GM19395 (cell line): ENCODE measurements around the gene DCLK1.

ENCODE experiments used
- ATAC-seq: cut with Tn5 transposase; IDR thresholded peaks from one replicate; pipeline ENCODE4 v1.9.1; 2021; ENCODE audit warnings: mild to moderate bottlenecking, moderate library complexity; ENCODE audit not compliant: unreplicated experiment

Gene DCLK1

DNA sequence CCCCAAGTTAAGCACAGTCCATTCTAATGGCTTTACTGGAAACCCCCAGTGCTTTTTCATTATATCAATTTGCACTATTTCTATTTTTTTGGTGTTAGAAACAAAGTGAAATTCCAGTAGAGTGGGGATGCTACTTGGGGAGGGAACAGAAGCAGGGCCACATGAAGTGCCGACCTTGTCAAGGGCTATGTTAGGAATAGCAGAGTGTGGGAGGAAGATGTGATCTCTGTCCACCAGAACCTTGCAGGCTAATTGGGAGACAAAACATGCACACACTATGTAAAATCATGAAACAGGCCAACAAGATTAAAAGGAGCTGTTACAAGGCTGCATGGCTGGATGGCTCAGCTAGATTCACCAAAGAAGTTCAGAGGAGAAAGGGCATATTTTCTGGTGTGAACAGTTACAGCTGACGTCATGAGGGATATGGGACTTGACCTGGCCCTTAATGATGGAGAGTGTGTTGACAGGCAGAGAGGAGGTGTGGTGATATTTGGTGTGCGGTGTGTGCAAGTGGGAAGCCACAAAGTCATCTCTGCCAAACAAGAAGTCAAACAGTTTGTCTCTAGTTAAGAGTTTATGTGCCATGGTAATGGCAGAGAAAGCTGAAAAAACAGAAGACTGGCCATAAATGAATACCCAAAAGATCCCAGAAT is 336.3 kb downstream of the DCLK1 start:
- no peak for ATAC-seq

DNA sequence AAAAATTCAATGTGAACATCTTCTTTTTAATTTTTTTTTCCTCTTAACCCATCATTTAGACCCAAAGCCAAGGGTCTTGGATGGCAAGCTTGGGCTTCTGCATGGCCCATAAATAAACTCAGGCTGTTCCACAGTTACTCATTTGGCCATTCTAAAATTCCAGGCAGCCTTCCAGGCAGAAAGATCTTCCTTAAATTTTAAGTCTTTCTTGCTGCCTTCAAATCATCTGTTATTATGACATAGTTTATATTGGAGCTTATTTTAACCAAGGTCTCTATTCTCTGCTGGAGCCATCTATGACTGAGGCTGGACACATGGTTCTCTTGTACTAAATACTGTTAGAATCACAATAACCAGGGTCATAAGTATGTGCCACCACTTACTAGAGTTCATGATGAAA is 337.4 kb downstream of the DCLK1 start:
- ATAC-seq: no peak

DNA sequence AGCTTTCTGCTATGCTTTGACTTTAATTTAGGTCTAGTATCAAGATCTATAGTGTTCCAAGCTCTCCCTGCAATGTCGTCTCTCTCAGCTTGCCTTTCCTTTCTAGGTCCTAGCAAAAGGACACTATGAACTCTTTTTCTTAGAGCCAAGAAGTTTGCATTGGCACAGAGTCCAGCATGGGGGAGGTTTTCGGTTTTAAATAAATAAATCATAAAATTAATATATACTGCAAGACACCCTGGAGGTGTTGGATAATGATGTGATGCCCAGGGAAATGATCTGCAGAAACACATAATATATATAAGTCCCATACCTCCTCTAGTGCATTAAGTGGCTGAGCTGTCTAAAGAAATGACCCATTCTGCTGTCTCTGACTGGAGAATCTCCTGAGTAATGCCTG is 338.3 kb downstream of the DCLK1 start:
- ATAC-seq: no peak

- ATAC-seq: no peak
Measured at GRCh38 chr13:35792021-35792420, 339.2 kb downstream of the DCLK1 start.

DNA sequence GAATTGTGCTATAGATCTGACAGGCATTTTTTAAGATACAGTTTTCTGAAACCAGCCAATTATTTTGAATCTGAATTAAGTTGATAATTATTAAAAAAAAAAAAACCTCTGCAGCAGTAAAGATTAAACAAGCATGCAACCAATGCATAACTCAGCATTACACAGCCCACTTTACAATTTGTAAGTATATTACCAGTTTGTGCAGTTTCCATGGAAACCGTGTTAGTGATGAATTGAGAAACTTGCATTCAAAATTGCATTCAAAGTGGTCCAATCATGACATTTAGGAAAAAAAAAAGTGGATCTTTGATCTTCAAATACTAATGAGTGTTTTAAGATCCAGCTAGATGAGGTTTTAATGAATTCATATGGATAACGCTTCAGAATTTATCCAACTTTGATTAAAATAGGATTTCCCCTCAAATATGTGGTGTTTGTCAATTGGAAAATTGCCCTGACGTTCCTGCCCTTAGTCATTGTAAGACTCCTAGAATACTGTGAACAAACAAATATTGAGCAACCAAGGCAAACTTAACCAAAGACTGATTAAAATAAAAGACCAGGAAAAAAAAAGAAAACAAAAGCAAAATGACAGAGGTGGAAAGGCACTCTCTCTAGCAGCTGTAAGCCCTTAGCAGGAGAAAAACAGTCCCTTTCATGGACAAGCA is 339.9 kb downstream of the DCLK1 start:
- no peak for ATAC-seq

GRCh38 chr13:35789335-35790165 is 341.6 kb downstream of the DCLK1 start:
- ATAC-seq: peak; percentile 82

GRCh38 chr13:35787937-35788336 is 343.2 kb downstream of the DCLK1 start:
- ATAC-seq: no peak

DNA sequence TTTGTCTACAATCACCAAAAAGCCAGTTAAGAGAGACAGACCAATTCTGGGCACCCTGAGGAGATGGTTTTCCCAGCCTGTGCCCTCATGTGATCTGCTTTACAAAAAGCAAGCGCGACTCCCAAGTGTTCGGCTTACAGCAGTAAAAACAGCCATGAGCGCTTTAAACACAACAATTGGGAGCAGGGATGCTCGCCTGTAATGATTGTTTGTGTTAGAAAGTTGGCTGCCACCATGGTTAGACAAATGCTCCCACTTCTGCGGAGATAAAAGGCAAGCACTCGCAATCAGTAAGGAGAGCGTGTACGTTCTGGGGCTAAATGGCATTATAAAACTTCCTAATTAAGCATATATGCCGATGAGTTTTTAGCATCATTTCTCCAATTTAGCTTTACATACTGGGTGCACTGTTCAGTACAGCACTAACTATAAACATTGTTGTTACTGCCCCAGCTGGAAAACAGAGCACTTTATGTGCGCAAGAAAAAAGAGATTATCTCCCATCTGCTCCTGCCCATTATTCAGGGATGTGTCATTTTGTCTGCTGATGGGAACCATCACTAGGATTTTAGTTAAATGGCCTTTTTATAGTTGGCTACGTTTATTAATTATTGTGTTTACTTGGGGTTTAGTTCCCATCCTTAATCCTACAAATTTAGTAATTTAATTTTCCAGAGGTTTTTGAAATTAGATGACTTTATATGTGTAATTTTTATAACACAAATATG is 345.4 kb downstream of the DCLK1 start:
- ATAC-seq: no peak

- no peak for ATAC-seq
Measured at GRCh38 chr13:35784286-35784951, 346.8 kb downstream of the DCLK1 start.

GRCh38 chr13:35782793-35783192 is 348.4 kb downstream of the DCLK1 start:
- no peak for ATAC-seq

DNA sequence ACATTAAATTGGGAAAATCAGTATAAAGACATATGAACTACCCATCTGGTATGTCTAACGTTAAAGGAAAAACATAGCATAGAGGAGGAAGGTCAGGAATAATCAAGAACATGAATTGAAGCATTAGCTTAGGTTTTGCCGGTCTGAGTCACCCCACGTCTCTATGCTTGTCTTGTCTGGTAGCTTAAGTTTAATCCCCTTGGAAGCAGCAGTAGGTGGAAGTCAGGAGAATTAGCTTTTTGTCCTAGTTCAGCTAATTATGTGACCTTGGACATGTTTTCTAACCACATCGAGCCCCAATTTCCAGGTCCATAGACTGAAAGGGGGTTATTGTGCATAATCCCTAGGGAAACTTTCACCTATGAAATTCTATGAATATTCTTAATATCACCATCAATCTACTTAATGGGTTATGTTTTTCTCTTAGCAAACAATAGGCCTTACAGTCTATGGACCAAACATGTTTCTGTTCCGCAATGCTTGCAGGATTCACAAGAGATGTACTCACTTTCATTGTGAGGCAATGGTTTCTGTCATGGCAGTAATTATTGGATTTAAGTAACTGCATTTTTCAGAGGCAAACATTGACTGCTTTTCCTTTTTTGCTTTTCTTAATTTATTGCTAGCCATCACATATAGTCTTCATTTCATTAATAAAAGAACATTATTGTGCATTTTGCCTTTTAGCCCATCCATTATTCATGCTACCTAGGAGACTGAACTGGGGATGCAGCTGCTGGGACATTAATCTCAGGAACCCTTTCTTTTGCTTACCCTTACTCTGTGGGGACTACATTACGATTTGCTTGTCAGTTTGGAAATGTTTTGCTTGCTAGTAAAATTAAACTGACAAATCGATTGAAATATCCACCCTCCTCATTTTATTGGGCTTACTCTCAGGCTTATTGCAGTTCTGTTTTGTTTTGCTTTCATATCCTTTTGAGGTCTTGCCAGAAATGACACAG is 349.9 kb downstream of the DCLK1 start:
- no peak for ATAC-seq

DNA sequence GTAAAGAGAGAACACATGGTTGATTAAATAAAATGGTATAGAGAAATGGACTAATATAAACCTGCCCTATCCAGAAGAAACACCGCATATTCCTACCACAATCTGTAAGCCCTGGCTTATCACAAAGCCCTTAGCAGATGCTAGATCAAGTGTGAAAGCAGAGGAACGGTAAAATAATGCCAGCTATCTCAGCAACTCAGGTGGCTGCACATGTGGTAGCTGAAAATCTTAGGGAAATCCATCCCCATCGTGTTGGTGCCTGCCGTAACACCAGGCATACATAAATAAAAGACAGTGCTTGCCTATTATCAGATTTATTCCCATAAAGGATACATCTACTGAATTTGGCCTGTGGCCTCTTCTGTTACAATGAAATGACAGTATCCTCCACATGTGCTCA is 350.6 kb downstream of the DCLK1 start:
- no peak for ATAC-seq

- ATAC-seq: no peak
Measured at GRCh38 chr13:35771898-35772297, 359.3 kb downstream of the DCLK1 start.

GRCh38 chr13:35770756-35771297 is 360.4 kb downstream of the DCLK1 start:
- no peak for ATAC-seq

DNA sequence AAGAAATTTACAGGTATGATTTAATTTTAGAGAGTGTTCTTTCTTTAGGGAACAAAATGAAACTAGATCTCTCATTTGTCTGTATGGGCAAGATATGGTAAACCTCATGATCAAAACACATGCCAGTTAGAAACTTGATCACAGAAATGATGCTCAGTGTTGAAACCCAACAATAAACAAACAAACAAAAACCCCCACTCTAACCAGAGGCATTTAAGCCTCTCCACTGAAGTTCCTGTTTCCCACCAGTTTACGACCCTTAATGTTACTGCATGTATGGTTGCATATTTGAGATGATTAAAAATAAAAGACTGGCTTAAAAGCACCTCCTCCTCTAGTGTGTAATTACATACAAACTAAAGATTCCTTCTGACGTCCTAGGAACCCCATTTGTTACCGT is 361.4 kb downstream of the DCLK1 start:
- no peak for ATAC-seq

GRCh38 chr13:35768551-35768950 is 362.6 kb downstream of the DCLK1 start:
- no peak for ATAC-seq

DNA sequence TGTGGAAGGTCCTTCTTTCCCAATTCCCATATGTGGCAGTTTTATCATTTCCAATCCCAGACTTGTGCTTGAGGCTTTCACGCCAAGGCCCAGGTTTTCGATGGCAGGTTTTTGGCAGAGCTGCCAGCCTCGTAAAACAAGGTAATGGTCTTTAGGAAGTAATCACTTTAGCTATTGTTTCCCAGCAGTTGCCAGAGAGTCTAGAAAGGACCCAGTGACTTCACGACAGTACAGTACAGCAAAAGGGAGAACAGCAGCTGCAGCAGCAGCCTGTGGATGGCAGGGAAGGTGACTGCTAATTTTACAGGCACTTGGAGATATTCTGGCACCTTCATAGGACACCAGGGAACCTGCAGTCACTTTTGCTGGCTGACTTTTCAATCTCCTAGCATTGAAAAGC is 363.1 kb downstream of the DCLK1 start:
- no peak for ATAC-seq

DNA sequence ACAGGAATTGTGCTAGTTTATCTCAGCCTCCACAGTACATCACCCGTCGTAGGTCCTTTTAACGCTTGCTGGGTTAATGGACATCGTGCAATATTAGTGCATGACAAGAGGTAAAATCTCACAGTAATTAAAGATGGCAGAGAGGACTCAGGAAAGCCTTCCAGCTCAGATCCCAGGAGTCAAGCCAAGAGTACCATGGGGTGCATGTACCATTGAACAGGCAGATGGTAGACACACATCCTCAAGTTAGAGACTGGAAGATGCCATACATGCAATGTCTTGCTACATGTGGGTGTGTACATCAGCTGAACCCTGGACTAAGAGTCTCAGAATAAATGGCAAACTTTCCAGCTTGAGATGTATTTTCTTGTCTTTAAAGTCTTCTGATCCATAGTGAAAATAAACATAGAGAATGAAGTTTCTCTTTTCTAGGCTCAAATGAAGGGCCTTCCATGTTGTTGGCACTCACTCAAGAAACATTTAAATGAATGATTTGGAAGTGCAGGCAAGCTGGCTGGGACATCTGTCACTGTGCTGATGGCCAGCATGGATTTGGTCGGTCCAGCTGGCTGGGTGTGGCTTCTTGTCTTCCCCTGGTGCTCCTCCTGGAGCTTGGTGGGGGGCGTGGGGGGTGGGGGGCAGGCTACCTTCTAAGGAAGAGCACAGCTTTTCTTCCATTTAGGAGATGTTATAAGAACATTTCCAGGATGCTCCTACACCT is 363.8 kb downstream of the DCLK1 start:
- ATAC-seq: no peak

GRCh38 chr13:35766663-35767062 is 364.5 kb downstream of the DCLK1 start:
- ATAC-seq: no peak
